GM19455 (cell line): ENCODE results near the gene KCNG2.
"Not testable (repeated sequence)": the region's sequence is repeated elsewhere in the genome, so short reads cannot be mapped to it uniquely, and the experiment has no call there.

Source experiments
- ATAC-seq: cut with Tn5 transposase; IDR thresholded peaks from one replicate; pipeline ENCODE4 v1.9.1; 2021; ENCODE audit not compliant: unreplicated experiment

The KCNG2 gene

DNA sequence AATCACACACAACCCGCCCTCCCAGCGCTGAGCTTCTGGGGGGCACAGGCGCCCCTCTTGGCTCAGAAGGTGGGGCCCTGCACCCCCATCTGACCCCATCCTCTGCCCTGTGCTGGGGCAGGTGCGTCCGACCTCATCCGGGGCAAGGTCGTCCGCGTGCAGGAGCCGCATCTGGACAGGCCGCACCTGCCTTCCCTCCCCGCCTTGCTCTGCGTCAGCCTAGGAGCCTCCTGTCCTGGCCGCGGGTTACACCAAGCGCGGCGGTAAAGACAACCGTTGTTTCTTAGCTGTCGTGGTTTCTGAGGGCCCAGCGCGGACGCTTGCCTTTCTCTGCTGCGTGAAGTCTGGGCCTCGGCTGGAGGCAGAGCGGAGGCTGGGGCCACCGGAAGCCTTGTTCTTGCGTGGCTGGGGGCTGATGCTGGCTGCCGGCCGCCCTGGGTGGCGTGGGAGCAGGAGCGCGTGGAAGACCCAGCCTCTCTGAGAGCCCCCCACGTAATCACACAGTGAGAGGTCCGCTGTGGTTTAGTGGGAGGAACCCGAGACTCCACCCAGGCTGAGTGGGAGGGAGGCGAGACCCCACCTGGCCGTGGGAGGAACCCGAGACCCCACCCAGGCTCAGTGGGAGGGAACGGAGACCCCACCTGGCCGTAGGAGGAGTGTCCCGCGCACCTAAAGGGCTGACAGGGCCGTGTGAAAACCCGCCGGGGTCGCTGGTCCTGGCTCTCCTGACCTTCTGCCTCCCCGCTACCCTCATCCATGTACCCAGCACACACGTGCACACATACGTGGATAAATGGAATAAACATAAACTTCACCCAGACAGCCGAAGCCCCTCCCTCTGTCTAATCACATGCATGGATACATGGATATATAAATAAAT lies 51.8 kb downstream of the KCNG2 start:
- ATAC-seq, result no peak

DNA sequence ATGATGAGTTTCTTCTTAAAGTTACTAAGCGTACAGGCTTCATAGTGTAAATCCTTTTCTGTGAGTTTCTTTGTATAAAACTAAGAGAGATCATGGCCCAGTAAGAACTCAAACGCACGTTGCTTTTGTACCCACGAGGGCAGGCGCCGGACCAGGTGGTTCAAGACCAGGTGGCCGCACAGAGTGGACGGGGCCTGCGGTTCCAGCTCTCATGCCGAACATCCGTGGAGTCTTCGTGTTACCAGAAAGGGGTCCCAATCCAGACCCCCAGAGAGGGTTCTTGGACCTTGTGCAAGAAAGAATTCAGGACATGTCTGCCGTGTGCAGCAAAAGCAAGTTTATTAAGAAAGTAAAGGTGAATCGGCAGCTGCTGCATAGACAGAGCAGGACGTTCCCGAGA lies 53.0 kb downstream of the KCNG2 start:
- no peak for ATAC-seq

DNA sequence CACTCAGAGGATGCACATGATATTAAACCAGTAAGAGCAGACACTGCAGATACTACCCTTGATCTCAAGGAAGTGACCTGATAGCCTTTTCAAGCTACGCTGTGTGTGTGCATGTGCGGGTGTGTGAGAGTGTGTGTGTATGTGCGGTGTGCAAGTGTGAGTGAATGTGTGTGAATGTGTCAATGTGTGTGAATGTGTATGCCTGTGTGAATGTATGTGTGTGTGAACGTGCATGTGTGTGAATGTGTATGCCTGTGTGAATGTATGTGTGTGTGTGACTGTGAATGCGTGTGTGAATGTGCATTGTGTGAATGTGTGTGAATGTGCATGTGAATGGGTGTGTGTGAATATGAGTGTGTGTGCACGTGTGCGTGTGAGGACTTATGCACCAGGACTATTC lies 53.8 kb downstream of the KCNG2 start:
- no peak for ATAC-seq

- no peak for ATAC-seq
These were observed 54.2 kb downstream of the KCNG2 start for GRCh38 chr18:79851950-79852349.

DNA sequence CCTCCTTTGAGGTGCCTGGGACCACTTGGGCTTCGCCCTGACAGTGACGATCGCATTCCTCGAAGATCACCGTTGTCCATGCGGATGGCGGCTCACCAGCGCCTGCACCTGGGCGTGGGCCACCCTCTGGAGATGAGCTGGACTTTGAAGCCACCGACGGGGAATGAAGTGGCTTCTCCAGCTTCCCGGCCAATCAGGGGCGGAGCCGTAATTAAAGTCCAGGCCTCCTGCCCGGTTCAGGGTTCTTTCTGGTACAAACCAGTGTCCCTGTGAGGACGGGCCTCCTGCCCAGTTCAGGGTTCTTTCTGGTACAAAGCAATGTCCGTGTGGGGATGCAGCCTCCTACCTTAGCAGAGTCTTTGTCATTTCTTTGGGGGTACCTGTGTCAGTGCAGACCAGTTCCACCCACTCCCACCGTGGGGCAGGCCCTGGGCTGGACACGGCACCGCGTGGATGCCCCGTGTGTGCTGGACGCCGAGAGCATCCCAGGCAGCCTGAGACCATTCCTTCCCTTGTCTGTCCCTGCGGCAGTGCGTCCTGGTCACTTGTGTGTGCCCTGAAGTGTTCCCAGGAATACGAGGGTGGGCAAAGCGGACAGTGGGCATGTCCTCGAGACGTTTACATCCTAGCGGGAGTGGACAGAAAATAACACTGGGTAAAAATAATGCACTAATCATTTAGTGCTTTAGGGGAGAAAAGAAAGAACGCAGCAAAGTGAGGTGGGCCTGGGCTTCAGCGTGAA lies 55.0 kb downstream of the KCNG2 start:
- ATAC-seq, result no peak

DNA sequence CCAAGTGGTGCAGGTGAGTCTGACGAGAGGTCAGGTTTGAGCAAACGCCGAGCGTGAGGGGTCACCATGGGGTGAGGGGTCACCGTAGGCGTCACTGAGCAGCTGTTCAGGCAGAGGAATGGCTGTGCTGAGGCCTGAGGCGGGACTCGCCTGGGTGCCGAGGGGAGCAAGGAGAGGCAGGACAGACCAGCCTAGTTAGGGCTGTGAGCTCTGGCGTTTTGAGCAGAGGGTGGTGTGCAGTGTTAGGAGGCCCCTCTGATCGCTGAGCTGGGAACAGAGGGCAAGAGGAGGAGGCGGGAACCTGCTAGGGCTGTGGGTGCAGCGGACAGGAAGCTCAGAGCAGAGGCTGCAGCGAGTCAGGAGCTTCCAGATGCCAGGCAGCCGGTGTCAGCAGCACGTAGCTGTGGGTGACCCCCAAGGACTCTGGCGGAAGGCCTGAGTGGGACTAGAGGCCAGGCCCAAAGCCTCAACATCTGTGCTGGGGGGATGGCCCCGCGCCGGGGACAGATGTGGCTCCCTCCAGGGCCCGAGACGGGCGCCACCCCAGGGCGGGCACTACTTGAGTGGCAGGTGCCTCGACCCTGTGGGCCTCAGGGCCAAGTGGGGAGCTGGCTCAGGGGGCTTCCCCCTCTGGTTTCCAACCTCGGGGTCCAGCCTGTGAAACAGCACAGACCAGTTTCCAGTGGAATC lies 55.7 kb downstream of the KCNG2 start:
- no peak for ATAC-seq

GRCh38 chr18:79853993-79854364 lies 56.2 kb downstream of the KCNG2 start:
- no peak for ATAC-seq

- ATAC-seq, result no peak
These were observed 57.6 kb downstream of the KCNG2 start for GRCh38 chr18:79855147-79855933.

DNA sequence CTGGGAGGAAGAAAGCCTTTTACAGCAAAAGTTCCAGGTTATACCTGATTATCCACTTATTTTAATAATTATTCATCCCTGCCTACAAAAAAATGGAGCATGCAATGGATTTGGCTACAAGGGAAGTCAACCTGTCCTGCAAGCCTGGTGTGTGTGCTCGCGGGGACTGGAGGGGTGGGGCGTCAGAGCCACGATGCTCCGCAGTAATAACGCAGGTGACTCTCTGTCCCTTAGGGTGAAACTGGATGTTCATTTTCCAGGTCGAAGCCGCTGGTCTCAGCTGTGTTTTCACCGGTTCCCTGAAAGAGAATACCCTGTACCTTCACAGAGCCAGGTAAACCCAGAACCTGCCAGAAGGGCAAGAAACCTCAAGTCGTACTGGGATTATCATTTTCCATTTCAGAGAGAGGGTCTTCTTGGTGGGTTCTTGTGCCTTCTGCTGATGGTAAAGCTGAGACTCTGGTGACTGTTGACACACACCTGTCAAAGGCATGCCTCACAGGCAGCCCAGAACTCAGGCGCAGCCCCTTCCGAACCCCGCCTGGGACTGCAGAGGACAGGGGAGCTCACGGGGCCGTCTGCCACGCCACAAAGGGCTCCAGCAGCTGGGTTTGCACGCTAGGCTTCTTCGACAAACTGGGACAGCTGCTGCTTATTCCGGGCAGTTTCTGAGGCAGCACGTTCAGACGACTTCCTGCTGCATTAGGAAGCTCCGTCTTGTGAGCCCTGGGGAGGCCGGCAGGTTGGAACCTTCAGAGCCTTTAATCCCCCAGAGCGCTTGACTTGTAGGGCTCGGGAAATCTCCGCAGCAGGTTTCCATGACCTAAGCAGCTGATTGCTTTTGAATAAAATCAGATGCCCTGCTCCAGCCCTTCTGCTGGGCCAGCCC lies 58.6 kb downstream of the KCNG2 start:
- ATAC-seq, result no peak

DNA sequence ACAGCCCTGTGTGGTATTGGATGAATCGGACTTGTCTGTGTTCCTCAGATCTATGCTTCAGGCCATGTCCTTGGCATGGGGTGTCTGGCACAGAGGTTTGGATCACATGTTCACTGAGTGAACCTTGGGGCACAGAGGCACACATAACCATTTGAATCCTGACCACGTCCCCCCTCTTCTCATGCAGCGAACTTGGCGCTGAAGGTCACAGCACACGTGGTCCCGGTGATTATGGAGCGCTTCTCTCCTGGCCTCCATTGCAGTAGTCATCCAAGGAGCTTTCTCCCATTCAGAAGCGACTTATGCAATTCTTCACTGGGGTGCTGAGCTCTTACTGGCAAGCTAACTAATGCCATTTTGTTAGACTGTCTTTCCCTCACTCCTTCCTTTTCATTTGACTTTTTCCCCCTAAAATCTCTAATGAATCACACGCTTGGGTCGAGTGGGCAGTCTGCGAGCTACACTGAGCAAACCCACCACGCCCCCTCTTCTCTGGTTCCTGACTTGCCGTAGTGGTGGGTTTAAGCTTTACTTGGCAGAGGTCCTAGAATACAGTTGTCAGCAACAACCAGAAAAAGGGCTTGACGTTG lies 59.4 kb downstream of the KCNG2 start:
- no peak for ATAC-seq

DNA sequence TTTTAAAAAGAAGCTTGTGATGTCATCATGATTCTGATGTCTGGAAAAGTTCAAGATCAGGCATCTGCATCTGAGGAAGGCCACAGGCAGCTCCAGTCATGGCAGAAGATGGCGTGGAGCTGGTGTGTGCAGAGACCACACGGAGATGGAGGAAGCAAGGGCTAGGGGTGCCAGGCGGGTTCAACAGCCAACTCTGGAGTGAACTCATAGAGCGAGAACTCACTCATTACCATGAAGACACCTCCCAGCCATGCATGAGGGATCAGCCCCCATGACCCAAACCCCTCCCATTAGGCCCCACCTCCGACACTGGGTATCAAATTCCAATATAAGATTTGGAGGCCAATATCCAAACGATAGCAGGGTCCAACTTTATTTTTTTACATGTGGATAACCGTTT lies 61.6 kb downstream of the KCNG2 start:
- no peak for ATAC-seq

- no peak for ATAC-seq
These were observed 63.9 kb downstream of the KCNG2 start for GRCh38 chr18:79861687-79862086.

DNA sequence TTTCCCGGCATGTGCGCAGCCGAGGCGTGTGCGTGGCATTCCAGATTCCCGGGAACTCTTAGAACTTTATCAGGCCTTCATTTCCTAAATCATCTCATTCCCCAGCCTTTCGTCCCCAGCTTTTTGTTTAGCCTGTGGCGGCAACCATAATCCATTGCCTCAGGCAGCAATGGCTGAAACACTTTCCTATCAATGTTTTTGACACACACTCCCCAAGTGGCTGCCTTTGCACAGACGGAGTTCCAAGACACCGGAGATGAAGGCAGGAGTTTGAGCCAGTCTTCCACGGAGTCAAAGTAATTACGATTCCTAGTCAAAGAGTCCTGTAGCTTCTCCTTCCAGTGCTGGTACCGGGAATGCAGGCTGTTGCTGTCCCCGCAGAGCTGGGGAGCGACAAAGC lies 64.8 kb downstream of the KCNG2 start:
- no peak for ATAC-seq

DNA sequence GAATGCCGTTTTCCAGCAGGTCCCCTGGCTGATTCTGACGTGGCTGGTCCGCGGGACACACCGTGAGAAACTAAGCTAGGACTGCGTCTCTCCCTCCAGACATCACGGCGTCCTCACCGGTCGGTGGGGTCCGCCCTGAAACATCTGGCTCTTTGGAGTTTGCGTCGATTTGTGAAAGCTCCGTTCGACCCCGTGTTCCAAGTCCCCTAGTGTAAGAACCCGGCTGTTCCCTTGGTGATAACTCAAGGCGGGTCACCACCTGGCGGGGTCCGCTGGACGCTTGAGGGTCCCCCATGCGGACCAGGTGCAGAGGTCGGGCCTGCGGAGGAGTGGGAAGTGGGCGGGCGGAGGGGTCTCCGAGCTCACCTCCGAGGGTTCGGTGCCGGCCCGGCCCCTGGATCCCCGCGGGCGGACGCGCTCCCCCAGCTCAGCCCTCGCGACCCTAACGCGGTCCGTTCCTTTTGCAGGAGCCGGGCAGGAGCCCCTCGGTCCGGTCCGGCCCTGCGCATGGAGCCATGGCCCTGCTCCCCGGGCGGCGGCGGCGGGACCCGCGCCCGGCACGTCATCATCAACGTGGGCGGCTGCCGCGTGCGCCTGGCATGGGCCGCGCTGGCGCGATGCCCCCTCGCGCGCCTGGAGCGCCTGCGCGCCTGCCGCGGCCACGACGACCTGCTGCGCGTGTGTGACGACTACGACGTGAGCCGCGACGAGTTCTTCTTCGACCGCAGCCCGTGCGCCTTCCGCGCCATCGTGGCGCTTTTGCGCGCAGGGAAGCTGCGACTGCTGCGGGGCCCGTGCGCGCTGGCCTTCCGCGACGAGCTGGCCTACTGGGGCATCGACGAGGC lies 65.6 kb downstream of the KCNG2 start:
- no peak for ATAC-seq

GRCh38 chr18:79864006-79864725 lies 66.4 kb downstream of the KCNG2 start:
- ATAC-seq, result no peak

DNA sequence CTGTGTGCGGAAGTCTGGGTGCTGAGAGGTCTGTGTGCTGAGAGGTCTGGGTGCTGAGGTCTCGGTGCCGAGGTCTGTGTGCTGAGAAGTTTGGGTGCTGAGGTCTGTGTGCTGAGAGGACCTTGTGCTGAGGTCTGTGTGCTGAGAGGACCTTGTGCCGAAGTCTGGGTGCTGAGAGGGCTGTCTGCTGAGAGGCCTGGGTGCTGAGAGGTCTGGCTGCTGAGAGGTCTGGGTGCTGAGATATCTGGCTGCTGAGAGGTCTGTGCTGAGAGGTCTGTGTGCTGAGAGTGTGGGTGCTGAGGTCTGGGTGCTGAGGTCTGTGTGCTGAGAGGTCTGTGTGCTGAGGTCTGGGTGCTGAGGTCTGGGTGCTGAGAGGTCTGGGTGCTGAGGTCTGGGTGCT lies 67.2 kb downstream of the KCNG2 start:
- ATAC-seq, result not testable (repeated sequence)

DNA sequence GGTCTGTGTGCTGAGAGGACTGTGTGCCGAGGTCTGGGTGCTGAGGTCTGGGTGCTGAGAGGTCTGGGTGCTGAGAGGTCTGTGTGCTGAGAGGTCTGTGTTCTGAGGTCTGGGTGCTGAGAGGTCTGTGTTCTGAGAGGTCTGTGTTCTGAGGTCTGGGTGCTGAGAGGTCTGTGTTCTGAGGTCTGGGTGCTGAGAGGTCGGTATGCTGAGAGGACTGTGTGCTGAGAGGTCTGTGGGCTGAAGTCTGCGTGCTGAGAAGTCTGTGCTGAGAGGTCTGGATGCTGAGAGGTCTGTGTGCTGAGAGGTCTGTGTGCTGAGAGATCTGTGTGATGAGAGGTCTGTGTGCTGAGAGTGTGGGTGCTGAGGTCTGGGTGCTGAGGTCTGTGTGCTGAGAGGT lies 68.2 kb downstream of the KCNG2 start:
- ATAC-seq, result not testable (repeated sequence)
